ENCODE data around the gene CENPO. TPM values are rescaled to one million over a fixed set of nuclear protein-coding genes. Genes with fewer than 3 reads are reported as not detected.

CENPO gene
- total and polyA plus RNA-seq, 12 donors = 1.2 to 4.6 (median 2.2) TPM

- H3K4me1 ChIP-seq = peaks cover 4 to 22% (median 14%) of the 10 kb centered on the region in 9 donors
- ATAC-seq = no peak
- H3K36me3 ChIP-seq = peaks cover 0 to 60% (median 6%) of the 10 kb centered on the region in 9 donors
- WGBS, 2 donors = 88 to 89% methylated on average over 14 of the region's 14 CpGs
- H3K4me3 ChIP-seq = no peak overlapping the region
- H3K9me3 ChIP-seq = no peaks in the 10 kb centered on the region
- no peaks in the 10 kb centered on the region for H3K27me3 ChIP-seq
- DNase-seq = no peak
- H3K27ac ChIP-seq = no peak overlapping the region
- intact Hi-C loops (cut with DNase I) = loop anchor here in 7 of 10 donors (2.0 to 10.0 kb wide), 5 partner anchors 334 to 417 kb away; partner anchors contain the start of gene NCOA1 (in 1 of the 7)
- TF ChIP-seq CTCF (IDR thresholded peaks at IDR 0.05) = no peak
These were observed 32.9 kb downstream of the CENPO start for GRCh38 chr2:24825883-24826772.

- ATAC-seq (no peak), DNase-seq (no peak)
- H3K36me3 ChIP-seq = peaks cover 0 to 57% (median 6%) of the 10 kb centered on the region in 9 donors
- no peak overlapping the region for H3K4me3 ChIP-seq
- no peaks in the 10 kb centered on the region for H3K27me3 ChIP-seq
- no peak overlapping the region for H3K27ac ChIP-seq
- TF ChIP-seq CTCF (IDR thresholded peaks at IDR 0.05) = no peak
- intact Hi-C loops (cut with DNase I) = loop anchor here in 9 of 10 donors (1.0 to 10.0 kb wide), 6 partner anchors 334 to 418 kb away; partner anchors contain the start of gene NCOA1 (in 1 of the 9)
- H3K4me1 ChIP-seq = peaks cover 4 to 22% (median 14%) of the 10 kb centered on the region in 9 donors
- no peaks in the 10 kb centered on the region for H3K9me3 ChIP-seq
- WGBS, 2 donors = 56 to 62% methylated on average over 5 of the region's 5 CpGs
These were observed 33.5 kb downstream of the CENPO start for GRCh38 chr2:24826773-24827145.

- Histone ChIP-seq H3K36me3 (peaks cover 0 to 49% (median 0%) of the 10 kb centered on the region in 9 donors), H3K4me3 (no peak overlapping the region), H3K4me1 (peaks cover 4 to 22% (median 14%) of the 10 kb centered on the region in 9 donors), H3K9me3 (no peaks in the 10 kb centered on the region), H3K27me3 (no peaks in the 10 kb centered on the region), H3K27ac (peak overlapping the region in 2 of 10 donors; percentile 8 to 26)
- DNase-seq (peak; percentile 68 to 86), ATAC-seq (peak; percentile 89 to 97 (median 92))
- peak; percentile 81 to 96 (median 90) for TF ChIP-seq CTCF (IDR thresholded peaks at IDR 0.05)
- intact Hi-C loops (cut with DNase I) = loop anchor here (1.0 to 10.0 kb wide), 6 partner anchors 335 to 419 kb away; partner anchors contain the start of gene NCOA1 (in 1 of the 10)
- WGBS, 2 donors = 25 to 30% methylated on average over 30 of the region's 30 CpGs
These were observed 34.4 kb downstream of the CENPO start for GRCh38 chr2:24827321-24828237.

Data from heart right ventricle (tissue), 16 donors.